Colon (tissue), 2 donors: ENCODE results near the gene NUDT16L1.

Experiments
- FAIRE-seq: peaks from 2 replicates; lab custom pipeline; 2012; peaks lifted over from hg19 to GRCh38; lab: Jason Lieb, UNC
- donor health status: control.
- donor health status: control.

NUDT16L1 gene

DNA sequence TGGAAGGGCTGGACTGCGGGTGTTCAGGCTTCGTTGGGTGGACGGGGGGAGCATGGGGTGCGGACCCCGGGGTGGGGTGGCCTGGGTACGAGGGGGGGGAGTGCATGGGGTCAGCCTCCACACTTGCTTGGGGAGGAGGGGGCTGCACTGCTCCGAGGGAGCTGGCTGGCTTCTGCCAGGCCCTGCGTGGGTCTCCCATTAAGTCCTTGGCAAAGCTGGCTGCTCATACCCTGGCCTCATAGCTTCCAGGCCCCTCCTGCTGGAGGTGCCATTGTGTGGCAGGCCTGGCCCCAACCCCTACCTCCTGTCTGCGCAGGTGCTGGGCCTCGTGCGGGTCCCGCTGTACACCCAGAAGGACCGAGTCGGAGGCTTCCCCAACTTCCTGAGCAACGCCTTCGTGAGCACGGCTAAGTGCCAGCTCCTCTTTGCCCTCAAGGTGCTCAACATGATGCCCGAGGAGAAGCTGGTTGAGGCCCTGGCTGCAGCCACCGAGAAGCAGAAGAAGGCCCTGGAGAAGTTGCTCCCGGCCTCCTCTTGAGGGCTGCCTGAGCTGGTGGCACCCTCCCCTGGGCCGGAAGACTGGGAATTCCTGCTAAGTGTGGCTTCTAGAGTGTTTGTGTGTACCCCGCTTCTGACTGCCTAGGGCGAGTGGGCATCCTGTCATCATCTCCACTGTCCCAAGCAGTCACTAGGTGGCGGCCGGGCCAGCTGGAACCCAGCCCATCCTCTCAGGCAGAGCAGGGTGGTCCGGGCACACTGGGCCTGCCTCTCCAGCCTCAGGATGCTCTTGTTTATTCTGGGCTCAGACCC is 1.5 kb downstream of the NUDT16L1 start:
- FAIRE-seq = no peak

DNA sequence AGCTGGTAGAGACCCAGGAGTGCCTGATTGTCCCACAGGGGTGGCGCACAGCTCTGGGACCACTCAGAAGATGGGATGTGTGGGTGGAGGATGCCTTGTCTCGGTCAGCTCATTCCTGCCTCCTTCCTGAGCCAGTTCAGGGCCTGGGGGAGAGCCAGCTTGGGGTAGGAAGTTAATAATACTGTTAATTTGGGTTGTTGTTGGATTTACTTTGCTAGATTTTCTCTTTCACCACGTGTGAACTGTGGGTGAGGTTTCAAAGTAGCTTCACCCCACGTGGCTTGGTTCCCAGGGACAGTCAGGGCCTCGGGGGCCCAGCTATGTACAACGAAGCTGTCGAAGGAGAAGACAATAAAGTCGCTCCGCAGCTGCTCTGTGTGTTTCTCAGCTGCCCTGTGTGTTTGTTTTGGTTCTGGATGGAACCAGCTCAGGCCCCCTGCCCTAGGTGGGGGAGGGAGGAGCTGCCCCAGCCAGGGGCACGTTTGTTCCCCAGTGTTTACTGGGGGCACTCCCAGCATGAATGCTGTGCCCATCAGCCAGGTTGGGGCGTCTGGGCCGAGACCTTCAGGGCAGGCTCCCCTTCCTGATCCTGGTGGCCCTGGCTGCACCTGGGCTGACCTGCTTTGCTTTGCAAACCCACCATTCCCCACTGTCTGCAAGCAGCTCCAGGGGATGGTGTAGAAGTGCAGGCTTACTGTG is 2.3 kb downstream of the NUDT16L1 start:
- no peak for FAIRE-seq

DNA sequence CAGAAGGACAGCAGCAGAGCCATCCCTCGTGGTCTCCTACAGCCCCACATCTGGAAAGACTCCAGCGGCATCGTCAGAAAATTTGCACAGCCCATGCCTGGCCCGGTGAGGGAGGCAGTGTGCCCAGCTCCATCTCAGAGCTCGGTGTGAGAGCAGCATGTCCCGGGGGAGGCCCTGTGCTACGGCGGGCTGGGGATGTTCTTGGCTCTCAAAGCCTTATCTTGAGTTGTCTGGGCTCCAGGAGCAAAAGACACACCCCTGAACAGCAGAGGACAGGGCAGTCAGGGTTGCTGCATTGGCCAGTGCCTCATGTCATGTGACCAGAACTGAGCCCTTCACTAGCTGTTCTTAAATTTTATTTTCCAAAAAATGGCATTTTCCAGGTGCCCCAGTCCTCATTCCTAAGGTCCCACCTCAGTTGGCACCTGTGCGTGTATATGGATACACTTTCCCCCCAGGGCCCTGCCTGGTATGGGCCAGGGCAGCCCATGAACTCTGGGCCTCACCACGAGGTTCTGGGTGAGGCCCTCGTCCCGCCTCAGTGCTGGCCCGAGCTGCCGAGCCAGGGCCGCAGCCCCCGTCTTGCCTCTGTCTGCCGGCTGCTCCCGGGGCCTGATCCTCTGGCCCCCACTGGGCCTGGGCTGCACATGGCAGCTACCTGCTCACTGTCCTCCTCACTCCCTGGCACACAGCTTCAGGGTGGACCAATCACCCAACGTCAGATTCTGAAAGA is 3.0 kb downstream of the NUDT16L1 start:
- FAIRE-seq = no peak

DNA sequence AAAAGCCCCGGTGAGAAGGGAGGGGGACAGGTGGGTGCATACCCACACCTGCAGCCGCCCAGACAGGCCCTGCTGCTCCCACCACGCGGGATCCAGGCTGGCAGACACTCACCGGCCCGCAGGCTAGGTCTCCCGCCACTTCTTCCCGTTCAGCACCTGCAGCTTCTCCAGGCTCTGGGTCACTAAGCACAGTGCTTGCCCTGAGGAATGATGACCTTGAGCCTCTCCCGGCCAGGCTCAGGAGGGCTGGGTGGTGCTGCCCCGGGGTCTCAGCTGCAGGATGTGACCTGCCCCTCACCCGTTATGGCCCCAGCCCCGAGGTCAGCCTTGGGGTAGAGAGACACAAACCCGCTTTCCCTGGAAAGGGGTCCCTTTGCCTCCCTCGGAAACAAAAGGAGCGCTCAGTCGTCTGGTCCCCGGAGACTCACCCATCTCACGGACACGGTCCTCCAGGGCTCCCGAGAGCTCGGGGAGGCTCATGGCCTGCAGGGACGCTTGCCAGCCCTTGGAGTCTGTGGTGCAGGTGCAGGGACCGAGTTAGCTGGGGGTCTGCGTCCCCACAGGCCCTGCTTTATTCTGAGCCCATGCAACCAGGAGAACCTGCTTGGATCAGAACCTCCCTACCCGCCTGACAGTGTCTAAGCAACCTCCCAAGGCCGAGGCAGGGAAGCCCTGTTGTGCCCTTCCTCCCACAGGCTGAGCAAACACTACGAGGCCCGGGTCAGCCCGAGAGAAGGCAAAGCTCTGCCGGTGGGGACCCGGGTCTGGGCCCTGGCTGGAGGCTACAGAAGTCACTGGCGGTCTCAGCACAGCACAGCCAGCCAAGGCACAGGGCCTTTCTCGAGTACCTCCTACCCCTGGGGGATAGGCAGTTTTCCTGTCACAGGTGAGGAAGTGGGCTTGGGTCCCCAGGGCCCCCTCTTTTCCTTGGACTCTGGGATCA is 3.8 kb downstream of the NUDT16L1 start:
- FAIRE-seq = no peak

DNA sequence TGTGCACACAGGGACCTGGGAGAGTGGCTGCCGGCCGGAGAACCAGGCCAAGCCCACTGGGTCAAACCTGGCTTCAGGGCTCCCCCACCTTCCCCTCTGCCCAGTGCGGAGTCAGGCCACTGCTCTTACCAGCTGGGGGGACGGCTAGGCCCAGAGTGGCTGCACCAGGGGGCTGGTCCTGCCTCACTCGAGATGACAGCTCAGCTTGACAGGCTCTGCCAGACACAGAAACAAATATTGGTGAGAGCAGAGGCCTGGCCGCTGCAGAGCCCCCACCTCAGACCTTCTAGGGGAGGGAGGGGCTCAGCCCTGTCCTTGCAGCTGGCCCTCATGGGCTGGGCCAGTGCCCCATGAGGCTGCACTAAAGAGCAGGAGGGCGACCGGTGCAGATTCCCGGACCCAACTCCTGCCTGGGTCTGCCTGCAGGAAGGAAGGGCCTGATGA is 4.5 kb downstream of the NUDT16L1 start:
- FAIRE-seq = no peak

DNA sequence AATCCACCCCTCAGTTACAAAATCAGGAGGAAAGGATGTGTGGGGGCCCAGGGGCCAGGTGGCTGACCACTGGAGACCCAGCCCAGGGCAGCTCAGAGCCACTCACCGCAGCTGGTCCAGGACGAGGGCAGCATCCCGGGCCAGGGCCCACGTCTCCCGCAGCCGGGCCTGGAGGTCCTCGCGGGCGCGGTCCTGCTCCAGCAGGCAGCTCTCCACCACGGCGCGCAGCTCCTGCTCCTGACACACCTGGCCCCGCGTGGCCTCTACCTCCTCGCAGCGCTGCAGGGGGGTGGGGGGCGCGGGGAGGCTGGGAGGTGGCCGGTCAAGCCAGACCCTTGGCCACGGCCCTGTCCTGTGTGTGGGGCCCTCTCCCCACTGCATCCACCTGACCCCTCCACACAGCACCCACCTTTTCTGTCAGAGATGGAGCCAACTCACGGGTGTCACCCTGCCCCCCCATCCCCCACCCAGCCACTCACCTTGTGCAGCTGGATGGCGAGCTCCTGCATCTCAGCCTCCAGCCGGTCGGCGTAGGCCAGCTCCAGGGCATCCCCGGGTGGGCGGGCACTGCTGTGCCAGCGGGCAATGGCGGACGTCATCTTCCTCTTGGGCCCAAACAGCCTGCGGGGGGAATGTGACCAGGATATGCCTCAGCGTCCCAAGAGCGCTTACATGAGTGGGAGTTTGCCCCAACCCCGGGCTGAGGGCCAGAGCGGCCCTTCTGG is 5.1 kb downstream of the NUDT16L1 start:
- no peak for FAIRE-seq

DNA sequence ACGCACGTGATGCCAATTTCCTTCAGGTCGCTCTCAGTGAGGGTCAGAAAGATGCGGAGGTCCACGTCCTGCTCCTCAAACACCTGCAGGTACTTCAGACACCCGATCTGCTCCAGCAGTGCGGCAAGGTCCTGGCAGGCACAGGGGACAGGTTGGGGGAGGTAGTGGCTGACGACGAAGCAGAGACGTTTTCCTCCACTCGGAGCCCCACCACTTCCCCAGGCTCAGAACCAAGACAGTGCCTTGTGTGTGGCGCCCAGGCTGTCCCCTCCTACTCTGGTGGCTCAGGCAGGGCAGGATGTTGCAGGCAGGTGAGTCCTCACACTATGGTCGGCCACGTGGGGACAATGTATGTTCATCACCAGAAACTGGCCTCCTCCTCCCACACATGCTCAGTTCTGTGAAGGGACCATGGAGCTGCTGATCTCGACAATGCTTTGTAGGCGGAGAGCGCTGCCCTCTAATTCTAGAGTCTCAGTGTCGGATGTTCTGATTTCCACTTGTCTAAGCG is 5.7 kb downstream of the NUDT16L1 start:
- no peak for FAIRE-seq

DNA sequence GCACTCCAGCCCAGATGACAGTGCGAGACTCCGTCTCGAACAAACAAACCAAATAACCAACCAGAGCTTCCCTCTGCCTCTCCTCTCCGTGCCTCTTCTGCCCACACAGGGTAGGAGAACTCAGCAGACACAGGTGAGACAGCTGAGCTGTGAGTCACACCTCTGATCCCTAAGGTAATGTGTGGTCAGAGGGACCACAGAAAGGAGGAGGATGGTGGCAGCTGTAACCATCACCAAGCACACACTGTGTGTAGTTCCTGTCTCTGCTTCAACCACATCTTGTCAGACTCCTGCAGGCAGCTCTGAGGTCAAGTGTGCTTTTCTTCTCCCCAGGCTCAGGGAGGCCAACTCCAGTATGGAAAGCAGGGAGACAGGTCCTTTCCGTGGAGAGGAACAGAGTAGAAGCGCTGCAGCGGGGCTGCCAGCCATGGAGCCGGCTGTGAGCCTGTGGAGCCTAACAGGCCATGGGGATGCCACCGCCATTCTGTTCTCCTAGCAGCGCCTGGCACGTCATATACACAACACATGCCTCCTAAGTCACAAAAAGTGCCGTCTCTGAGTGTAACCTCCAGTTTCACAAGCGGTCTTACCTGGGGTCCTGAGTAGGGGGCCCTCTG is 7.1 kb downstream of the NUDT16L1 start:
- no peak for FAIRE-seq

DNA sequence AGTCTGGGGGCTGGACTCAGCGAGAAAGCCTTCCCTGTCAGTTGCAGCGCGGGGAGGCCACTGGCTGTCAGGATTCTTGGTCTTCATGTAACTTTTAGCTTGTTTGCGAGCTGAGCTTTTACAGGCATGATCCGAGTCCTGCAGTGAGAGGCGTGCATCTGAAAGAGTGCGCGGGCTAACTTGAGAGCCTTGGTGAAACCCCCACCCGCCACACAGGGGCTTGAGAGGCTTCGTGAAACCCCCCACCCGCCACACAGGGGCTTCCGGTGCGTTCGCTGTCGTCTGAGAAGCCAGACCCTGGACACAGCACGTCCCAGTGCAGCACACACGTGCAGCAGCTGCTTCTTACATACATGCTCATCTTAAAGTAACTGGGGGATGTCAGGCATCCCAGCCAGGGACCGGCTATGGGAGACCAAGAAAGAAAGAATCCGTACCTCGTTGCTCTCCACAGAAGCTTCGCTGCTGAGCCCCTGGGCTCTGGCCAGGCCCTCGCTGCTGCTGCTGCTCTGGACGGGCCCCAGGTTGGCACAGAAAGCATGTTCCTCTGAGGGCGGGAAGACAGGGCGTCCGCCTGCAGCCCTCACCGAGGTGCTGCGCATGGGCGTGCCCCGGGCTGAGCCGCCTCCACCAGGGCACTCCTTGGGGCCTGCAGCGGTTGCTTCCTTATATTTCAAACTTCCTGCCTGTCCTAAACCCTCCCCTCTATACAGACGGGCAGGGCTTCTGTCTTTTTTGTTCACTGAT is 7.8 kb downstream of the NUDT16L1 start:
- no peak for FAIRE-seq

DNA sequence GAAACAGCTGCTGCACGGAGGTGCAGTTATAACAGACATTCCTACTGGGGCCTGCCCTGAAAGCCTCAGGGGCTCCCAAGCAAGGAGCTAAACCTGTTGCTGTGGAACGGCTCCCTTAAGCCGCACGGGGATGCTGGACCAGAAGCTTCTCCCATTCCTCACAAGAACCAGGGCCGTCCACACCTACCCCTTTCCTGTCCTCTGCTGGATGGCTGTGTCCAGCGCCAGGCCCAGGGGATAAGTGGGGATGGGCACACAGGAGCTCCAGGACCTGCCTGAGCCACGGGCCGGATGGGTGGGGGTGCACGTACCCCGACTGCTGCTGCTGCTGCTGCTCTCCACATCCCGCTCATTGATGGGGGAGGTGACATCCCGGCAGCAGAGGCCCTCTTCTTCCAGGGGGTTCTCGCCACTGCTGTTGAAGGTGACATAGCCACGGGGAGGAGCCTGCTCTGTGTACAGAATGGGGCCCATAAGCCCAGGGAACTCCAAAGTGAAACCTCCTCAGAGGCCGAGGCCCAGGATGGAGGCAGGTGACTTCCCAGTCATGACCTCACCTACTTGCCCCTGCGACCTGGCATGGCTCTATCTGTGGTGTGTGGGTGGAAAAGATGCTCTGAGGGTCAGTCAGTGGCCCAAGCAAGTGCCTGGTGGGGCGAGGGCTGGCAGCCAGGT is 8.6 kb downstream of the NUDT16L1 start:
- FAIRE-seq = no peak

DNA sequence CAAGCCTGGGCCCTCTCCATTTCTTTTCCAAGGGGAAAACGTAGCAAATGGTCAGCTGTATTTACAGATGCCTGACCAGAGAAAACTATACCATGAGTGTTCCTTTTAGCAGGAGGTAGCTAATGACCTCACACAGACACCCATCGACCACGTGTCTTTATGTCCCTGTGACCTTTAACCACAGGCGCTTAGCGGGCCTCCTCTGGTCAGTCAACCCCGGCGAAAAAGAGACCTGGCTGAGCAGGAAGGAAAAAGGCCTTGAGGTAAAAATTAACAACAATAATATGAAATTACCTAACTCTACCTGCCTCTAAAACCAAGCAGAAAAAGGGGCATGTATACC is 9.1 kb downstream of the NUDT16L1 start:
- no peak for FAIRE-seq

DNA sequence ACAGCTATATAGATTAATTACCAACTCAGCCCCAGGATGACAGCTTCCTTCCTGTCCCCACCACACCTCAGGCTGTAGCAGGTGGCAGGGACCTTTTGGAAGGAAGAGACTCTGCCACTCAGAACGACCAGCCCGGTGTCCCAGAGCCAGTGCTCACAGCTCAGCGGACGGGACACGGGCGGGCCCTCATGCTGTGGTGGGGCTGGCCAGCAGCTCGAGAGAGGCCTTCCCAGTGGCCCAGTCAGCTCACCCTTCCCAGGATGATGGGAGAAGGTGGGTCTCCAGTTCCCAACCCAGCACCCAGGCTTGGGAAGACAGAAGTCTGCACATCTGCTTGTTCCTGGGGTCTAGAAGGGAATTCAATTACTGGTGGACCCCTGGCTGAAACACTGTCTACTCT is 10.5 kb downstream of the NUDT16L1 start:
- FAIRE-seq = no peak

DNA sequence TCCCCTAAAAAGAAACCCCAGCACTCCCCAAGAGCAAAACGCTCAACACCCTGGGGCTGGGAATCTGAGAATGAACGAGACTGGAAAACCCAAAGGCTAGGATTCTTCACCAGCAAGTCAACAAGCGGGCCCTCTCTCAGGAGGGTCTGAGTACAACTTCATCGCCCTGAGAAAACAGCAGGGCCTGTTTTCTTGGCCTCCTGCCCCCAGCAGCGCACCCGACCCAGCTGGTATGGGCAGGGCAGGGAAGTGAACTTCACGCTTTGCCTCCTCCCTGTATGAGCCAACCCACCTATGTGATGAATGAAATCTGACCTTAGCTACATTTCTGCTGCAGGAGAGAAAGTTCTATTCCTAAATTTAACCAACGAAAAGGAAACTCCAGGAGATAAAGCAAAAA is 11.1 kb downstream of the NUDT16L1 start:
- FAIRE-seq = no peak

DNA sequence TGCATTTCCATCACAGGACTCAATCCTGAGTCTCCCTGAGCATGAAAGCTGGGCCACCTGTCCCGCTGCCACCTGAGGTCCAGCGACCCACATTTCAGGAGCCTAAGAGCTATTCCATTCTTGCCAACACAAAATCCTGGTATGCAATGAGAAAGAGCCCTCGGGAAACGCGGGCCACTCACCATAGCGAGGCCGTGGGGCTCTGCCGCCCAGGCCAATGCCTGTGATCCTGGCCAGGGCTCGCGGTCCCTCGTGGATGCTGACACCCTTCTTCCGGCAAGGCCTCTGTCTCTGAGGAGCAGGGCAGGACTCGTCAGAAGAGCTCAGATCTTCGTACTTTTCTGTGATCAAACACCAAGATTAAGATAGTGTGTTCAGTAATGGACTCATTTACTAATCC is 11.6 kb downstream of the NUDT16L1 start:
- FAIRE-seq = no peak

DNA sequence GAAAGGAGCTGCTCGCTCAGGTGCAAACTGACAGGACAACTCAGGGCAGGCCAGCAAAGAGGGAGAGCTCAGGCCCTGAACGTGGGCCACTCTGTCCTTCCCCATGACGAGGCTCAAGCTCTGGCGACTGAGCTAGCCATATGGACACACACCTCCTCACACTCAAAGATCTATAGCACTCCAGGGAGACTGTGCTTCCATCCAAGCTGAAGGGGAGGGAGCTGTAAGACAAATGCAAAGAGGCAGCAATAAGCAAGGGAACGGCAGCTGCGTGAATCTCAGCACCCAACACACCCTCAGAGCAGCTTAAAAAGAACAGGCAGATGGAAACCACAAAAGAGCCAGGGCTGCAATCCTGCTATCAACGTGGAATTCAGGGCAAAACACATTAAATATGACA is 13.5 kb downstream of the NUDT16L1 start:
- FAIRE-seq = no peak

DNA sequence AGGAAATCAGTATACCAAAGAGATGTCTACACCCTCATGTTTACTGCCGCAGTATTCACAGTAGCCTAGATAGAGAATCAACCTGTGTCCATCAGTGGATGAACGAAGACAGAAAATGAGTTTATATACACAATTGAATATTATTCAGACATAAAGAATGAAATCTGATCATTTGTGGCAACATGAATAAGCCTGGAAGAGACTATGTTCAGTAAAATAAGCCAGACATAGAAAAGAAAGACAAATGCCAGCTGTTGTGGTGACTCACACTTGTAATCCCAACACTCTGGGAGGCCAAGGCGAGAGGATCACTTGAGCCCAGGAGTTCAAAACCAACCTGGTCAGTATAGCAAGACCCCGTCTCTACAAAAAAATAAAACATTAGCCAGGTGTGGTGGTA is 16.1 kb downstream of the NUDT16L1 start:
- FAIRE-seq = no peak

DNA sequence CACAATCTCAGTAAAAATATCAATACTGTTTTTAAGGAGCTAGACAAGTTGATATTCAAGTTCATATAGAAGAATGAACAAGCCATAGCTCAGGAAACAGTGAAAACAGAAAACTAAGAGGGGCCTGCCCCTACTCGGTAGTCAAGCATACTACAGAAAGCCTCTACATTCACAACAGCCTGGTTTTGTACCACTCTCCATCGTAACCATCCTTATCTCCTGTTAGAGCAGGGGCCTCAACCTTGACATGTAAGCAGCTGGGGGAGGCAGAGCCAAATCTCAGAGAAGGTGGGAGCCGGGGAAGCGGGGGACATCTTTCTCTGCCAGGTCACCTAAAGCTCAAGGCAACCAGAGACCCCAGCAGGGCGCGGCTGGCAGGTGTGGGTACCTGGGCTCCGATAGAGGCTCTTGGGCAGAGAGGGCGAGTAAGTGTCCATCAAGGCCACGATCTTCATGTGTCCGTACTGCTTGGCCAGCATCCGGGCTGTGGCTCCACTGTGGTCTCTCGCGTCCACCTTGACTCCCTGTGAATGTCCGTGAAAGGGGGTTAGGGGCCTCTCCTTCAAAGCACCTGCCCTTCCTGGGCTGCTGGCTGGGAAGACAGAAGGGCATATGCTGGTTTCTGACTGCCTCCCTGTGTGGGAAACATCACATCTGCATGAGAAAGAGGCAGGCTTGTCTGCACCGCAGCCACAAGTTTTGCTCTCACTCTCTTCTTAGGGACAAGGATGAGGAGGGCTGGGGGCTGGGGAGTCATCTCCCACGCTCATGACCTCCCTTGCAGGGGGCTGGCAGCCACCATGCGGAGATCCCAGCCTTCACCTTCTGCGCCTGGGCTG is 20.5 kb downstream of the NUDT16L1 start:
- no peak for FAIRE-seq

DNA sequence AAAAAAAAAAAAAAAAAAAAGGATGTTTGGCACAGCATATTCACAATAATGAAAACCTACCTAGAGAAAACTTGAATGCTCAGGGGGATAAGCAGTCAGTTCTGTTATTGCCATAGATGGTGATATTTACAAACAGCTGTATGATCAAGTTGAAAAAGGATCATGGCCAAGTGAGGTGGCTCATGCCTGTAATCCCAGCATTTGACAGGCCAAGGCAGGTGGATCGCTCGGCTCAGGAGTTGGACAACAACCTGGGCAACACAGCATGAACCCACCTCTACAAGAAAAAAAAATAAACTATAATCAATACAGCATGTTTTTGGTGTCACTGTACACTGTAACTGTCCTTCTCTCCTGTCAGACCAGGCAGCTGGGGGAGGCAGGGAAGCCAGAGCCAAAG is 21.6 kb downstream of the NUDT16L1 start:
- FAIRE-seq = no peak
